Stimulated activated CD4-positive, alpha-beta T cell treated with anti-CD3 and anti-CD28 coated beads, Interleukin-15, amount 100 ng/mL, for 1 hour (primary cell): Measurements from ENCODE around the gene HSPA12A.

Experiments used
- DNase-seq, 2 donors: peaks; one replicate each; pipeline ENCODE4 v3.0.0-alpha.2; 2020; ENCODE audit warnings: low read depth in 1 of 2, low spot score in 1 of 2

The HSPA12A gene

DNA sequence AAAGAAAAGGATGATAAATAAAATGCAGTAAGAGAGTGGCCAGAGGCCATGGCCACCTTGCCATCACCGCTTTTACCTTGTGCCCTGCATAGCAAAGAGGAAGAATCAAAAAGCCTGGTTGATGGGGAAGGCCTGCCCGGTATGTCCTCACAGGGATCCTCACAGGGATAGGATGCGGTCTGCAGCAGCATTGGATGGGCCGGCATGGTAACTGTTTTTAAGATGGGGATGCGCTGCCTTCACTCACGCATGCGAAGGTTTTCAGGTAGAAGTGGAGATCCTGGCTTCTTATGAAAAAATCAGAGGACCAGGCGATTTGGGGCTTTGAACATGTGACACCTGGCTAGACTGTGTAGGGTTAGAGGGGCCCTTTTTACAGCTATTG is 109.2 kb downstream of the HSPA12A start:
- no peak for DNase-seq

DNA sequence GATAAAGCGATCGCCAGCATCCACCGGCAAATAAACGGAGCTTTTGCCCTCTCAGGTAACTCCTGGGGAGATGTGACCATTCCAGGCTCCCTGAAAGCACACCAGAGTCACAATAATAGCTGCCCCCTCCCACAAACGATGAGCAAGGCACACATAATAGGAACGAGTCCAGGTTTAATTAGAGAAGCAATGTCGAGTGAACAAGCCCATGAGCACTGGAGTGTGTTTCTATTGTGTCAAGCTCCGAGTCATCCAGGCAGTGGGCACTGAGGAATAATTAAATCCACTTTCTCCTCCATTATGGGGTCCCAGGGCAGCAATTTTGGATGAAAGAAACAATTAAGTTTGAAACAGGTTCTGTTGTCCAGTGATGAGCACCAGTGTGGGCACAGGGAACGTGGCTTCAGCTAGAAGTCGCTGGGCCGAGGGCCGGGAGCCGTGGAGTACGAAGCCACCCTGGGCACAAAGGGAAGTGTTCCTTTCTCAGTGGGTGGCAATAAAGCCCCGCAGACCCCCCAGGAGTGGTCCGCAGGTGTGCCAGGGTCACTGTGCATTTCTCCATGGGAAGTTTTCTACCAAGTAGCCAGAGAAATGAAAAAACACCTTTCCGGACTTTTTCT is 109.7 kb downstream of the HSPA12A start:
- DNase-seq: no peak

DNA sequence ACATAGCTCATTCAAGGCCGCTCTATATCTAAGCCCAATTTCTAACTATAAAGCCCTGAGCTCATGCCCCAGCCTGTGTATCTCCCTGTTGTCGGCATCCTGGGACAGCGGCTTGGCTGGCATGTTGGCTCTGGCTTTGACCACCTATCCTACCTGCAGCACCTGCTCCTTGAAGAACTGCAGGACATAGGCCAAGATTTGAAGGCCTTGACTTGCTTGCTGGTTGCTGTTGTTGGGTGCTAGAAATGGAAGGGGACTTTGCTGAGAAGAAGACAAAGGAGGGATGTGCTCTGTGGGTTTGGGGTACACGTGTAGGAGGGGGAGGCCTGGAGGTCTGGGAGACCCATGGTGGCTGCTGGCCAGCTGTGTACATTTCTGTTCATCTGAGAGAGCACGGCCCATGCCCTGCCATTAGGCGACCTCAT is 110.5 kb downstream of the HSPA12A start:
- no peak for DNase-seq

DNA sequence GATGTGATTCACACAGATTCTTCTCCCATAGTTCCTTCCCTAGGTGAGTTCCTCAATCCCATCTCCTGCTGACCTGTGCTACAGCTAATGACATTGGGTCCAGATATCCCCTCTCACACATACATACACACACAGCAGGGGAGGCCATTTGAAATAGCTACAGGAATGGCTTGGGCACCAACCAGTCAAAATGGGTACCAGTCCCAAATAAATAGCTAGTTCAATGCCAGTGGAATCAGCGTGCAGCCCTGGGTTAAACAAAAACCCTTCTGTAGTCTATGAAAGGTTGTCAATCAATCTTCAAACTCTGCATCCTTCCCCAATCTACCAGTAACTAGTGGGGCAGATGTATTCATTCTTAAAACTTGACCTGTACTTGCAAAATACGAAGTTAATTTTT is 112.3 kb downstream of the HSPA12A start:
- DNase-seq: no peak

DNA sequence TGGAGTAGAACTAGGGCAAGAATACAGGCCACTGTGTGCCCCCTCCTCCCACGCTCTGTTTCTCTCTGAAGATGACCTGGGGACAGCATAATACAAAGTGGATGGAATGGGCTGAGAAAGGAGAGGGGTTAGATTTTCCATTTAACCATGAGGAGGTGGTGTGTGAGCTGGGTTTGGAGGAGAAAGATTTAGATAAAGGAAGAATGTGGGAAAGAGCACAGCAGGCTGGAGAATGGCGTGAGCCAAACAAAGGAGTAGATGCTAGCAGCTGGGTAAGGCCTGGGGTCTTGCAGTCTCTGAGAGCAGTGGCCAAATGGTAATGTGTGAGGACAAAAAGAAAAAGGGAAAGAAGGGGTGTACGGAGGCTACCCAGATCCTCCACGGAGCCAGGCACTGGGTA is 113.0 kb downstream of the HSPA12A start:
- no peak for DNase-seq

DNA sequence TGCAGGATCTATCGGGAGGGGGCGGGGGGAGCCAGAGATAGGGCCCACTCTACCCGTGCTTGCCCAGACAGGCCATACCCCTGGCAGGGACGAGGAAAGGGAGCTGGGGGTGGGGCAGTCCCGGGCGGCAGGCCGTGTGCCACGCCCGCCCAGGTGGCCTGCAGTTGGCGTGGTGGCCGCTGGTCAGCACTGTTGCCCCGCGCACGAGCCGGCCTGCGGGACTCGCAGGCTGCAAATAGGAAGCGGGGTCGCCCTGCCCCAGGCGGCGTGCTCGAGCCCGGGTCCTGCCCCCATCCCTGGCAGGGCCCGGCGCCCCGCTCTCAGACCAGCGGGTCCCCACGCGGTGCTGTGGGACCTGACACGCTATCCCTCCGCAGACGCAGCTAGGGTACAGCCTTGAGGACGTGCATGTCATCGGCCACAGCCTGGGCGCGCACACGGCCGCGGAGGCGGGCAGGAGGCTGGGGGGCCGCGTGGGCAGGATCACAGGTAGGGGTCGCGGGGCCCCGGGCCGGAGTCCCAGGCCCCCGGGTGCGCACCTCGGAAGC is 114.9 kb downstream of the HSPA12A start:
- DNase-seq: no peak

DNA sequence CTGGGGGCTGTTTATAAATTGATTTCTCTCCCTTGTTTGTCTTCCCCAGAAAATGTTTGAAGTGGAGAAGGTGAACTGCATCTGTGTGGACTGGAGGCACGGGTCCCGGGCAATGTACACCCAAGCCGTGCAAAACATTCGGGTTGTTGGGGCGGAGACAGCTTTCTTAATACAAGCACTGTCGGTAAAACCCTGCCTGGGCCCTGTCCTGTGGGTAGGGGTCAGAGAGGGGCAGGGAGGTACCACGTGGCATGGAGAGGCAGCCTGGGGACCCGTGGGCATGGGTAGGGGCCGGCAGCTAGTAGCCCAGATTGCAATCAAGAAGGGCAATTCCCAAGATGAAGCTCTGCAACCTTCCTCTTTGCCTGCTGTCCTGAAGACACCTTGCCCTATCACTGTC is 115.6 kb downstream of the HSPA12A start:
- no peak for DNase-seq

DNA sequence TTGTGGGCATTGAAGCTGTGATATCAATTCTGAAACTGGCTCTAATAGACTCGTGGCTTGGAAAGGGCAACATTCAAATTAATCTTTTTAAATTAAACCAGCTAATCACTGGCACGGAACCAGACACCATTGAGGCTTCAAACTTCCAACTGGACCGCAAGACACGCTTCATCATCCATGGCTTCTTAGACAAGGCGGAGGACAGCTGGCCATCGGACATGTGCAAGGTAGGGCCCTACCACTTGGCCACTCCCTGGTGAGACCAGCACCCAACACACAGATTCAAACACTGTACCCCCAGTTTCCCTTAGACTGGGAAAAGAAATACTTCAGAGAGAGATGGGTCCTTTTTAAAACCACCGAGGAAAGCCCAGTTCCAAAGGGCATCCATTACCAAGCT is 116.5 kb downstream of the HSPA12A start:
- DNase-seq: no peak

DNA sequence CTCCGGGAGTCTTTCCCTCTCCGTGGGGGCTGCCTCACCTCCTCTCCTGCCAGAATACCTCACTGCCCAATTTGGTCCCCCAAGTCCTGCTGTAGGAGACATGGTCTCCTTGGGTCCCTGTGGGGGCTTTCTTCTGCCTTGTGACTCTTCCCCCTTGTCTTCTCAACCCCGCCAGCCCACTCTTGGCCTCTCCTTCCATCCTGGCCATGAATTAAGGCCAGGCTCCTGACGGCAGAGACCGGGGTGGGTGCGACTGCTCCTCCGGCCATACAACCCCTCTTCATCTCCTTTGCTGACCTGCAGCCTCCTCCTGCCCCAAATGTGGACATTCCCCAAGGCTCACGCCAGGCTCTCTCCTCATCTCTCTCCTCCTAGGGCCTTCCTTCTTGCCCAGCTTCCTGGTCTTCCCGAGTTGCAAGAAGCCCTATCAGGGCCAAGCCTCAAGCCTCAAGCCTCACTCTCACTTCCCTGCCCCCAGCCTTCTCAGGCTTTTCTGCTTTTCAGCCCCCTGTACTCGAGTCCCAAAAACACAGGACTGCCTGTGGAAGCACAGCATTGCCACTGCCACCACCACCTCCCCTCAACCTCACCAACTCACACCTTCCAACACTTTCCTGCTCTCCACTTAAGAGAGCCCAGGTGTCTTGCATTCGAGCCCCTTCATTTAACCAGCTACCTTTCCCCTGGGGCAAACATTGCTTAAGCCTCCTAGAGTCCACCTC is 120.3 kb downstream of the HSPA12A start:
- DNase-seq: no peak

DNA sequence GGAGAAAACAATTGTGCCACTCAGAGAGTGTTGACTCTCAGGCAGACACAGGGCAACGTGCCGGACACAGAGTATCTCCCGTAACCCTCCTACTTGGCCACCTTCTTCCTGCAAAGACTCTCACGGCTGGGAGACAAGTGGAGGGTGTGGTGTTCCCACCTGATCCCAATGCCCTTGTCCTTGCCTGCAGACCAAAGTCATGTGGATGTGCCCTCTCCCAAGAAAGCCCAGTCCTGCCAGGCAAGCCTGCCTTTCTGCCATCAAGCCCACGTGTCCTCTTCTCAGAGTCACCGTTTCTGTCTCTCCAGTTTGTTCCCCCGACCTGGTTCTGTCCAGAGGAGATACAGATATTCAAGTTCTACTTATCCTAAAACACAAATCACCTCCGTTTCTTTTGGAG is 120.9 kb downstream of the HSPA12A start:
- no peak for DNase-seq
